Liver (tissue), 9 donors: ENCODE results near the gene C8G. TPM values are rescaled to one million over a fixed set of nuclear protein-coding genes. Genes with fewer than 3 reads are reported as not detected.

Source experiments
- DNase-seq: peaks from one replicate; pipeline ENCODE4 v3.0.0-alpha.2; 2017; ENCODE audit warnings: low spot score
- H3K27ac ChIP-seq, 2 donors: one replicate each; pipeline ENCODE4 v1.7.0; 2013; ENCODE audit warnings: inconsistent platforms in 2 of 2, low read length in 2 of 2, control low read depth in 1 of 2, low read depth in 1 of 2, mild to moderate bottlenecking in 1 of 2
- H3K27me3 ChIP-seq, 4 donors: one replicate each; pipeline versions ENCODE4 v1.6.1 to v1.7.0; 2013; ENCODE audit warnings: low read length in 3 of 4, inconsistent platforms in 1 of 4, mild to moderate bottlenecking in 1 of 4, moderate library complexity in 1 of 4; ENCODE audit not compliant: control insufficient read depth in 4 of 4, insufficient read depth in 4 of 4
- H3K36me3 ChIP-seq, 4 donors: one replicate each; pipeline versions ENCODE4 v1.6.1 to v1.7.0; 2013; ENCODE audit warnings: low read length in 3 of 4, mild to moderate bottlenecking in 3 of 4, low read depth in 1 of 4, moderate library complexity in 1 of 4; ENCODE audit not compliant: control insufficient read depth in 4 of 4, insufficient read depth in 3 of 4
- H3K4me1 ChIP-seq, 4 donors: one replicate each; pipeline versions ENCODE4 v1.6.1 to v1.7.0; 2013; ENCODE audit warnings: low read length in 3 of 4, mild to moderate bottlenecking in 3 of 4, moderate library complexity in 1 of 4; ENCODE audit not compliant: control insufficient read depth in 4 of 4, insufficient read depth in 4 of 4
- H3K4me3 ChIP-seq, 3 donors: one replicate each; pipeline versions ENCODE4 v1.6.1 to v1.7.0; 2013; ENCODE audit warnings: low read length in 3 of 3, control low read depth in 1 of 3, low read depth in 1 of 3, mild to moderate bottlenecking in 1 of 3
- H3K9ac ChIP-seq, 2 donors: one replicate each; pipeline ENCODE4 v1.7.0; 2013; ENCODE audit warnings: low read length in 2 of 2, mild to moderate bottlenecking in 2 of 2, moderate library complexity in 2 of 2, control low read depth in 1 of 2, low read depth in 1 of 2
- H3K9me3 ChIP-seq, 4 donors: one replicate each; pipeline versions ENCODE4 v1.6.1 to v1.7.0; 2013; ENCODE audit warnings: low read length in 3 of 4; ENCODE audit not compliant: control insufficient read depth in 4 of 4
- CTCF ChIP-seq: fragments of 150-350 bp; IDR thresholded peaks from 2 replicates; pipeline ENCODE4 v1.5.1; 2017; ENCODE audit warnings: improper control_type of control experiment, low read depth, low read length; ENCODE audit not compliant: missing input control
- EGR1 ChIP-seq, 2 donors: IDR thresholded peaks; 2 replicates each; pipeline ENCODE4 v1.6.1; 2016 to 2018; ENCODE audit warnings: antibody characterized with exemption in 2 of 2, low read depth in 2 of 2
- FOXA1 ChIP-seq: IDR thresholded peaks from 2 replicates; pipeline ENCODE4 v1.6.1; 2016; ENCODE audit warnings: antibody characterized with exemption
- FOXA2 ChIP-seq: IDR thresholded peaks from 2 replicates; pipeline ENCODE4 v1.6.1; 2016; ENCODE audit warnings: antibody characterized with exemption
- GABPA ChIP-seq, 2 donors: IDR thresholded peaks in 1 of 2; conservative IDR thresholded peaks in 1 of 2; 2 replicates each; pipeline ENCODE4 v1.6.1; 2016; ENCODE audit warnings: antibody characterized with exemption in 2 of 2, mild to moderate bottlenecking in 1 of 2, moderate library complexity in 1 of 2
- HNF4A ChIP-seq, 2 donors: conservative IDR thresholded peaks; 2 replicates each; pipeline ENCODE4 v1.6.1; 2016; ENCODE audit warnings: antibody characterized with exemption in 2 of 2, mild to moderate bottlenecking in 2 of 2
- HNF4G ChIP-seq: IDR thresholded peaks from 2 replicates; pipeline ENCODE4 v1.6.1; 2016; ENCODE audit warnings: antibody characterized with exemption
- JUND ChIP-seq, 2 donors: IDR thresholded peaks; 2 replicates each; pipeline ENCODE4 v1.6.1; 2016; ENCODE audit warnings: antibody characterized with exemption in 2 of 2
- NR2F2 ChIP-seq: IDR thresholded peaks from 2 replicates; pipeline ENCODE4 v1.6.1; 2016; ENCODE audit warnings: antibody characterized with exemption
- RAD21 ChIP-seq, 2 donors: IDR thresholded peaks; 2 replicates each; pipeline ENCODE4 v1.6.1; 2016; ENCODE audit warnings: antibody characterized with exemption in 2 of 2, mild to moderate bottlenecking in 2 of 2
- REST ChIP-seq: IDR thresholded peaks from 2 replicates; pipeline ENCODE4 v1.6.1; 2016; ENCODE audit warnings: antibody characterized with exemption, mild to moderate bottlenecking
- RXRA ChIP-seq, 2 donors: IDR thresholded peaks; 2 replicates each; pipeline ENCODE4 v1.6.1; 2017 to 2018; ENCODE audit warnings: antibody characterized with exemption in 2 of 2, mild to moderate bottlenecking in 1 of 2
- SP1 ChIP-seq: IDR thresholded peaks from 2 replicates; pipeline ENCODE4 v1.6.1; 2018; ENCODE audit warnings: antibody characterized with exemption, mild to moderate bottlenecking
- TAF1 ChIP-seq: conservative IDR thresholded peaks from 2 replicates; pipeline ENCODE4 v1.6.1; 2016; ENCODE audit warnings: antibody characterized with exemption, mild to moderate bottlenecking
- YY1 ChIP-seq: IDR thresholded peaks from 2 replicates; pipeline ENCODE4 v1.6.1; 2016; ENCODE audit warnings: antibody characterized with exemption, mild to moderate bottlenecking
- WGBS: extraction: QIAGEN DNeasy Blood & Tissue Kit; methylation state at CpG from one replicate; pipeline ENCODE4 v1.1.7; 2013; 5-methylcytosine and 5-hydroxymethylcytosine counted together
- polyA plus RNA-seq, 2 donors: library from polyadenylated mRNA; stranded (reverse) in 1 of 2; unstranded in 1 of 2; fragments of 200-250 nt in 1 of 2; fragments of >200 nt in 1 of 2; fragmentation: Nextera tagmentation in 1 of 2; extraction: Ambion mirVana in 1 of 2; gene quantifications; one replicate each; pipeline versions ENCODE4 v1.2.1 to v1.2.3, GENCODE V29; 2013 to 2015
- total RNA-seq, 2 donors: library from RNA; depleted of rRNA; stranded (reverse); fragments of >200 nt; gene quantifications; one replicate each; pipeline ENCODE4 v1.2.3, GENCODE V29; 2014
- TF ChIP-seq, protein P1 (sequence below): IDR thresholded peaks from 2 replicates; pipeline ENCODE4 v1.6.1; 2016; ENCODE audit warnings: antibody characterized with exemption
- TF ChIP-seq, protein P2 (sequence below): IDR thresholded peaks from 2 replicates; pipeline ENCODE4 v1.6.1; 2016; ENCODE audit warnings: antibody characterized with exemption
- TF ChIP-seq, protein P3 (sequence below): IDR thresholded peaks from 2 replicates; pipeline ENCODE4 v1.6.1; 2016; ENCODE audit warnings: antibody characterized with exemption
- donor health status: healthy.
- donor health status: healthy.
- donor health status: healthy.
- donor health status: healthy.
- donor health status: healthy.

C8G gene
- total and polyA plus RNA-seq, 4 donors, result 25.1 to 1,117 (median 607) TPM

GRCh38 chr9:136972335-136972734 lies 27.3 kb downstream of the C8G start:
- Histone ChIP-seq H3K27me3 (no peaks in the 10 kb centered on the region), H3K9me3 (no peaks in the 10 kb centered on the region), H3K4me3 (no peak overlapping the region), H3K4me1 (no peaks in the 10 kb centered on the region), H3K27ac (no peak overlapping the region), H3K36me3 (no peaks in the 10 kb centered on the region), H3K9ac (no peak overlapping the region)
- WGBS, result 78% methylated on average over 11 of the region's 11 CpGs
- TF ChIP-seq FOXA1, result no peak
- TF ChIP-seq, protein P1, sequence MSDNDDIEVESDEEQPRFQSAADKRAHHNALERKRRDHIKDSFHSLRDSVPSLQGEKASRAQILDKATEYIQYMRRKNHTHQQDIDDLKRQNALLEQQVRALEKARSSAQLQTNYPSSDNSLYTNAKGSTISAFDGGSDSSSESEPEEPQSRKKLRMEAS, result no peak
- TF ChIP-seq FOXA2, result no peak
- TF ChIP-seq RAD21 (IDR thresholded peaks at IDR 0.05), result no peak
- TF ChIP-seq HNF4G, result no peak
- TF ChIP-seq EGR1 (IDR thresholded peaks at IDR 0.05; ENCODE audit: low read depth in 2 of 2), result no peak
- TF ChIP-seq, protein P2, sequence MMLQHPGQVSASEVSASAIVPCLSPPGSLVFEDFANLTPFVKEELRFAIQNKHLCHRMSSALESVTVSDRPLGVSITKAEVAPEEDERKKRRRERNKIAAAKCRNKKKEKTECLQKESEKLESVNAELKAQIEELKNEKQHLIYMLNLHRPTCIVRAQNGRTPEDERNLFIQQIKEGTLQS, result no peak
- TF ChIP-seq YY1, result no peak
- TF ChIP-seq, protein P3, sequence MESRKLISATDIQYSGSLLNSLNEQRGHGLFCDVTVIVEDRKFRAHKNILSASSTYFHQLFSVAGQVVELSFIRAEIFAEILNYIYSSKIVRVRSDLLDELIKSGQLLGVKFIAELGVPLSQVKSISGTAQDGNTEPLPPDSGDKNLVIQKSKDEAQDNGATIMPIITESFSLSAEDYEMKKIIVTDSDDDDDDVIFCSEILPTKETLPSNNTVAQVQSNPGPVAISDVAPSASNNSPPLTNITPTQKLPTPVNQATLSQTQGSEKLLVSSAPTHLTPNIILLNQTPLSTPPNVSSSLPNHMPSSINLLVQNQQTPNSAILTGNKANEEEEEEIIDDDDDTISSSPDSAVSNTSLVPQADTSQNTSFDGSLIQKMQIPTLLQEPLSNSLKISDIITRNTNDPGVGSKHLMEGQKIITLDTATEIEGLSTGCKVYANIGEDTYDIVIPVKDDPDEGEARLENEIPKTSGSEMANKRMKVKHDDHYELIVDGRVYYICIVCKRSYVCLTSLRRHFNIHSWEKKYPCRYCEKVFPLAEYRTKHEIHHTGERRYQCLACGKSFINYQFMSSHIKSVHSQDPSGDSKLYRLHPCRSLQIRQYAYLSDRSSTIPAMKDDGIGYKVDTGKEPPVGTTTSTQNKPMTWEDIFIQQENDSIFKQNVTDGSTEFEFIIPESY, result no peak
- TF ChIP-seq NR2F2, result no peak
- no peak for TF ChIP-seq CTCF
- TF ChIP-seq JUND (IDR thresholded peaks at IDR 0.05), result no peak
- no peak for TF ChIP-seq TAF1
- no peak for TF ChIP-seq GABPA (IDR thresholded peaks at IDR 0.05 in 1 of 2, conservative IDR thresholded peaks at IDR 0.05 in 1 of 2)
- no peak for TF ChIP-seq RXRA (IDR thresholded peaks at IDR 0.05)
- TF ChIP-seq HNF4A (conservative IDR thresholded peaks at IDR 0.05), result no peak
- TF ChIP-seq SP1, result no peak
- no peak for DNase-seq

GRCh38 chr9:136972743-136973142 lies 27.7 kb downstream of the C8G start:
- Histone ChIP-seq H3K36me3 (no peaks in the 10 kb centered on the region), H3K4me1 (peaks cover 0 to 2% (median 0%) of the 10 kb centered on the region in 4 donors), H3K4me3 (no peak overlapping the region), H3K27ac (no peak overlapping the region), H3K9ac (no peak overlapping the region), H3K9me3 (no peaks in the 10 kb centered on the region), H3K27me3 (no peaks in the 10 kb centered on the region)
- DNase-seq, result no peak
- 76% methylated on average over 13 of the region's 13 CpGs for WGBS
- no peak for TF ChIP-seq NR2F2
- TF ChIP-seq, protein P3, result no peak
- no peak for TF ChIP-seq GABPA (IDR thresholded peaks at IDR 0.05 in 1 of 2, conservative IDR thresholded peaks at IDR 0.05 in 1 of 2)
- no peak for TF ChIP-seq FOXA1
- TF ChIP-seq TAF1, result no peak
- TF ChIP-seq FOXA2, result no peak
- no peak for TF ChIP-seq REST
- TF ChIP-seq YY1, result no peak
- TF ChIP-seq RAD21 (IDR thresholded peaks at IDR 0.05), result no peak
- TF ChIP-seq SP1, result no peak
- no peak for TF ChIP-seq HNF4A (conservative IDR thresholded peaks at IDR 0.05)
- TF ChIP-seq, protein P2, result no peak
- no peak for TF ChIP-seq CTCF
- TF ChIP-seq RXRA (IDR thresholded peaks at IDR 0.05), result no peak
